ENCODE data around the gene MYF5. TPM values are rescaled to one million over a fixed set of nuclear protein-coding genes. Genes with fewer than 3 reads are reported as not detected.

Gene MYF5
- polyA plus RNA-seq, 1 of the 3 experiments (the other 2 are of a cell fraction): not detected

GRCh38 chr12:80708975-80709328, 7.8 kb upstream of the MYF5 start:
- no peak overlapping the region for H2AFZ ChIP-seq (ENCODE audit: low read depth)
- 23% methylated on average over 10 of the region's 10 CpGs for WGBS (ENCODE audit: low lambda C conversion rate)
- ChIA-PET CTCF (interaction anchor here (1.5 kb wide), 1 partner anchor 27 kb away, joined by 3 read pairs; no protein-coding TSS in a partner anchor), POLR2A (no interaction called here)
- TF ChIP-seq FOXJ3 (CRISPR knock-in tag; IDR thresholded peaks at IDR 0.05) (no peak), IRF3 (IDR thresholded peaks at IDR 0.05; ENCODE audit: low read depth, low read length) (no peak), RFX5 (IDR thresholded peaks at IDR 0.05; ENCODE audit: low read length) (no peak), EZH2phosphoT487 (IDR thresholded peaks at IDR 0.05; ENCODE audit: borderline replicate concordance, low read depth) (no peak), MXI1 (IDR thresholded peaks at IDR 0.05; ENCODE audit: low read depth, low read length) (no peak), MAX (IDR thresholded peaks at IDR 0.05; ENCODE audit: low read depth) (no peak), ELF1 (IDR thresholded peaks at IDR 0.05) (no peak), PBX3 (IDR thresholded peaks at IDR 0.05) (no peak), GATA2 (CRISPR knock-in tag; IDR thresholded peaks at IDR 0.05) (no peak), FOXM1 (IDR thresholded peaks at IDR 0.05; ENCODE audit: low read depth) (no peak), NRF1 (IDR thresholded peaks at IDR 0.05; ENCODE audit: low read depth, low read length) (no peak), TAF1 (IDR thresholded peaks at IDR 0.05; ENCODE audit: borderline replicate concordance, low read depth, low read length) (no peak), YY1 (IDR thresholded peaks at IDR 0.05; ENCODE audit: low read depth) (no peak), GABPA (IDR thresholded peaks at IDR 0.05; ENCODE audit: low read depth) (no peak)
- TF ChIP-seq, protein P1, sequence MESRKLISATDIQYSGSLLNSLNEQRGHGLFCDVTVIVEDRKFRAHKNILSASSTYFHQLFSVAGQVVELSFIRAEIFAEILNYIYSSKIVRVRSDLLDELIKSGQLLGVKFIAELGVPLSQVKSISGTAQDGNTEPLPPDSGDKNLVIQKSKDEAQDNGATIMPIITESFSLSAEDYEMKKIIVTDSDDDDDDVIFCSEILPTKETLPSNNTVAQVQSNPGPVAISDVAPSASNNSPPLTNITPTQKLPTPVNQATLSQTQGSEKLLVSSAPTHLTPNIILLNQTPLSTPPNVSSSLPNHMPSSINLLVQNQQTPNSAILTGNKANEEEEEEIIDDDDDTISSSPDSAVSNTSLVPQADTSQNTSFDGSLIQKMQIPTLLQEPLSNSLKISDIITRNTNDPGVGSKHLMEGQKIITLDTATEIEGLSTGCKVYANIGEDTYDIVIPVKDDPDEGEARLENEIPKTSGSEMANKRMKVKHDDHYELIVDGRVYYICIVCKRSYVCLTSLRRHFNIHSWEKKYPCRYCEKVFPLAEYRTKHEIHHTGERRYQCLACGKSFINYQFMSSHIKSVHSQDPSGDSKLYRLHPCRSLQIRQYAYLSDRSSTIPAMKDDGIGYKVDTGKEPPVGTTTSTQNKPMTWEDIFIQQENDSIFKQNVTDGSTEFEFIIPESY (IDR thresholded peaks at IDR 0.05; ENCODE audit: borderline replicate concordance, low read depth): no peak
- TF ChIP-seq, protein P2, sequence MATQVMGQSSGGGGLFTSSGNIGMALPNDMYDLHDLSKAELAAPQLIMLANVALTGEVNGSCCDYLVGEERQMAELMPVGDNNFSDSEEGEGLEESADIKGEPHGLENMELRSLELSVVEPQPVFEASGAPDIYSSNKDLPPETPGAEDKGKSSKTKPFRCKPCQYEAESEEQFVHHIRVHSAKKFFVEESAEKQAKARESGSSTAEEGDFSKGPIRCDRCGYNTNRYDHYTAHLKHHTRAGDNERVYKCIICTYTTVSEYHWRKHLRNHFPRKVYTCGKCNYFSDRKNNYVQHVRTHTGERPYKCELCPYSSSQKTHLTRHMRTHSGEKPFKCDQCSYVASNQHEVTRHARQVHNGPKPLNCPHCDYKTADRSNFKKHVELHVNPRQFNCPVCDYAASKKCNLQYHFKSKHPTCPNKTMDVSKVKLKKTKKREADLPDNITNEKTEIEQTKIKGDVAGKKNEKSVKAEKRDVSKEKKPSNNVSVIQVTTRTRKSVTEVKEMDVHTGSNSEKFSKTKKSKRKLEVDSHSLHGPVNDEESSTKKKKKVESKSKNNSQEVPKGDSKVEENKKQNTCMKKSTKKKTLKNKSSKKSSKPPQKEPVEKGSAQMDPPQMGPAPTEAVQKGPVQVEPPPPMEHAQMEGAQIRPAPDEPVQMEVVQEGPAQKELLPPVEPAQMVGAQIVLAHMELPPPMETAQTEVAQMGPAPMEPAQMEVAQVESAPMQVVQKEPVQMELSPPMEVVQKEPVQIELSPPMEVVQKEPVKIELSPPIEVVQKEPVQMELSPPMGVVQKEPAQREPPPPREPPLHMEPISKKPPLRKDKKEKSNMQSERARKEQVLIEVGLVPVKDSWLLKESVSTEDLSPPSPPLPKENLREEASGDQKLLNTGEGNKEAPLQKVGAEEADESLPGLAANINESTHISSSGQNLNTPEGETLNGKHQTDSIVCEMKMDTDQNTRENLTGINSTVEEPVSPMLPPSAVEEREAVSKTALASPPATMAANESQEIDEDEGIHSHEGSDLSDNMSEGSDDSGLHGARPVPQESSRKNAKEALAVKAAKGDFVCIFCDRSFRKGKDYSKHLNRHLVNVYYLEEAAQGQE (IDR thresholded peaks at IDR 0.05; ENCODE audit: low read depth, low read length): no peak
- TF ChIP-seq, protein P3, sequence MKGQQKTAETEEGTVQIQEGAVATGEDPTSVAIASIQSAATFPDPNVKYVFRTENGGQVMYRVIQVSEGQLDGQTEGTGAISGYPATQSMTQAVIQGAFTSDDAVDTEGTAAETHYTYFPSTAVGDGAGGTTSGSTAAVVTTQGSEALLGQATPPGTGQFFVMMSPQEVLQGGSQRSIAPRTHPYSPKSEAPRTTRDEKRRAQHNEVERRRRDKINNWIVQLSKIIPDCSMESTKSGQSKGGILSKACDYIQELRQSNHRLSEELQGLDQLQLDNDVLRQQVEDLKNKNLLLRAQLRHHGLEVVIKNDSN (IDR thresholded peaks at IDR 0.05; ENCODE audit: borderline replicate concordance, low read depth): no peak
- H3K9me3 ChIP-seq: no peaks in the 10 kb centered on the region
- no peak overlapping the region for H3K27ac ChIP-seq (ENCODE audit: low read depth in 2 of 2, low read length in 1 of 2)
- H3K4me3 ChIP-seq (ENCODE audit: low read depth in 2 of 2, low read length in 1 of 2): no peak overlapping the region
- H3K79me2 ChIP-seq (ENCODE audit: insufficient read depth): no peaks in the 10 kb centered on the region
- no peaks in the 10 kb centered on the region for H3F3A ChIP-seq (replicated peaks; ENCODE audit: insufficient read depth)
- H3K4me1 ChIP-seq (ENCODE audit: control insufficient read depth in 1 of 2, insufficient read depth in 2 of 2, low read depth in 1 of 2, low read length in 1 of 2): no peaks in the 10 kb centered on the region
- no peak for DNase-seq
- H4K20me1 ChIP-seq (ENCODE audit: insufficient read depth): no peaks in the 10 kb centered on the region
- no peaks in the 10 kb centered on the region for H3K36me3 ChIP-seq (replicated peaks in 1 of 2; ENCODE audit: control insufficient read depth in 1 of 2, insufficient read depth in 2 of 2, low read length in 1 of 2)
- no peak overlapping the region for H3K9ac ChIP-seq
- peaks cover 64% of the 10 kb centered on the region for H3K27me3 ChIP-seq (ENCODE audit: insufficient read depth)
- no peaks in the 10 kb centered on the region for H3K9me2 ChIP-seq
- H3K4me2 ChIP-seq: no peak overlapping the region
